COLO829 (cell line): ENCODE data around the gene SIGLEC12.
"Not testable (repeated sequence)": the region's sequence is repeated elsewhere in the genome, so short reads cannot be mapped to it uniquely, and the experiment has no call there.

ENCODE experiments used
- DNase-seq: peaks from one replicate; pipeline ENCODE4 v3.0.0; 2012; ENCODE audit warnings: low spot score

Gene SIGLEC12

DNA sequence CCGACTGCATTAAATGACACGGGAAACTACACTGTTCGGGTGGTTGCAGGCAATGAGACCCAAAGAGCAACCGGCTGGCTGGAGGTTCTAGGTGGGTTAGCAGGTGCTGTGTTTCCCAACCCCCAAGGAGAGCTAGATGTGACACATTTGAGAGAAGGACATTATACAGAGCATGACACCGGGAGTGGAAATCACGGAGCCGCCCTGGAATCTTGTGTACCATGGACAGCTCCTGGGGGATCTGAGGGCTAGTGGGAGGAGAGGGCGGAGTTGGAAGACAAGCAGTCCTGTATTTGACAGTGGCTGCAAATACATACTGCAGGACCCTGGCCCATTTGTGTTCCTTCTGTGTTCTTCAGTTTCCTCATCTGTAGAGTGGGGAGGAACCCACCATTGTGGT is 21.0 kb downstream of the SIGLEC12 start:
- peak; percentile 21 for DNase-seq

DNA sequence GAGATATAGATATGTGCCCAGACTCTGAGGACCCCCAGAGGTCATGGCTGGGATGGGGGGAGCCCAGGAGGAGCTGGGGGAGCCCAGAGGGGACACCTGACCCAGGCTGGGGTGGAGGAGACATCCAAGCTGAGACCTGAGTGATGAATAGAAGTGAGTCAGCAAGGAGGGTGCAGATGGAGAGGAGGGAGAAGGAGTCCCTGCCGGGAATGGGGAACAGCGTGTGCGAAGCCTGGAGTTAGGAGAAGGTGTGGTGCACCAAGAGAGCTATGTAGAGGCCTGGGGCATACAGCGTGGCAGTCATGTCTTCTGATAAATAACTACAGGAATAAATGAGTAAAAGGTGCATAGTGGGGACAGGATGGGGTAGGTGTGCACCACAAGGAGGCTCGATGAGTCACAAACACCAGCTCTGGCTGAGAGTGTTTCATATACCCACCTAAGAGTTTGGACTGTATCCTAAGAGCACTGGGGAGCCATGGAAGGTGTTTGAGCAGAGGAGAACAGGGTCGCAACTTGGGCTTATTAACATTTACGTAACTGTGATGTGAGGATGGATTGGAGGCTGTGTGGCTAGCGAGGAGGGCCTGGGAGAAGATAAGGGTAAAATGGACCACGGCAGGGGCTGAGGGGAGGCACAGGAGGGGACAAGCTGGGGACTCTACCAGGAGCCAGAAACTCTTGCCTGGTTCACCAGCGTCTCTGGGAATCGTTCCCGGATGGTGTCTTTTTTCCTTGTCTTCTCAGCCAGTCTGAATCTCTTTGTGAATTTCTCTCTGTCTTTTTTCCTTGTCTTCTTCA is 21.9 kb downstream of the SIGLEC12 start:
- DNase-seq = no peak

DNA sequence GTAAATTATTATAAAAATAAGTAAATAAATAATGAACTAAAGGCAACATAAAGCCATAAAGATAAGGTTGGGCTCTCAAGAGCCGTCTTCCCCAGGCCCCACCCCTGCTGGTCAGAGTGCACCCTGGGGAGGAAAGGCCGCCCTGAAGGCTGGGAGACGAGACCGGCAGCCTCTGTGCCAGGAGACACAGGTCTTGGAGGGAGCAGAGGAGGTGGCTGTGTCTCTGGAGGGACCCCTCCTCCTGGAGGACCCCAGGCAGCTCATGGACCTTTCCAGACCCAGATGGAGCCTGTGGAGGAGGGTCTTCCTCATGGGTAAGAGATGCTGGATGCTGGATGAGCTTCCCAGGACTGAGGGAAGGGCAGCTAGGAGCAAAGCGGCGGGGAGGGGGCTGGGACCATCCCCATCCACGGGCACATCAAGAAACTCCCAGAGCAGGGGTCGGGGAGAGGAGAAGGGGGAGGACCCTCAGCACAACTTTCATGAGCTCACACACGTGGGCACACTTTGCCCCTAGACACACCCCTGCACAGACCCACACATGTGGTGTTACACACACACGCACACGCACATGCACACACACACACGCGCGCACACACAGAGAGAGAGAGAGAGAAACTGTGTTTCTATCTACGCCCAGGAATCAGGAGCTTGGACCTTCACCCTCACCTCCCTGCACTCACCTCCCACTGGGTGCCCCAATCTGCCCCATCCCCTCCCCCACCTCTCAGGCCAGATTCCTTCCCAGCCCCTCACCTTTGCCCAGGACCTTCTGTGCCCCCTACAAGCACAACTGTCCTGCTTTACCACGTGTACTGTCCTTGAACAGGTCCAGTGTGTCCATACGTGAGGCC is 23.0 kb downstream of the SIGLEC12 start, which contains the start of gene CEACAM18:
Gene CEACAM18 (plus strand): TSS at position 159 of the 854 bp plus-strand sequence.
- DNase-seq = no peak

- no peak for DNase-seq
Measured at GRCh38 chr19:51477344-51477743, 24.3 kb downstream of the SIGLEC12 start.

GRCh38 chr19:51476164-51476563 is 25.4 kb downstream of the SIGLEC12 start:
- DNase-seq = no peak

GRCh38 chr19:51473009-51473707 is 28.4 kb downstream of the SIGLEC12 start:
- peak; percentile 41 for DNase-seq

DNA sequence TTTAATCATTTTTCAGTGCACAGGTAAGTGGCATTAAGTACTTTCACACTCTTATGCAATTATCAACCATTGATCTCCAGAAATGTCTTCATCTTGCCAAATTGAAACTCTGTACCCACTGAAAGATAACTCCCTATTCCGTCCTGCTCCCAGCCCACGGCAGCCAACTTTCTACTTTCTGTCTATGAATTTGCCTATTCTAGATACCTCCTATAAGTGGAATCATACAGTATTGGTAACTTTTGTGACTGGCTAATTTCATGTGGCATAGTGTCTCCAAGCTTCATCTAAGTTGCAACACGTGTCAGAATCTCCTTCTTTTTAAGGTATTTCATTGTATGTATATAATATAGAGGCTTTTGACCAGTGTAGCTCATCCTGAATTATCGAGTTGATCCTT is 29.0 kb downstream of the SIGLEC12 start:
- DNase-seq = no peak

DNA sequence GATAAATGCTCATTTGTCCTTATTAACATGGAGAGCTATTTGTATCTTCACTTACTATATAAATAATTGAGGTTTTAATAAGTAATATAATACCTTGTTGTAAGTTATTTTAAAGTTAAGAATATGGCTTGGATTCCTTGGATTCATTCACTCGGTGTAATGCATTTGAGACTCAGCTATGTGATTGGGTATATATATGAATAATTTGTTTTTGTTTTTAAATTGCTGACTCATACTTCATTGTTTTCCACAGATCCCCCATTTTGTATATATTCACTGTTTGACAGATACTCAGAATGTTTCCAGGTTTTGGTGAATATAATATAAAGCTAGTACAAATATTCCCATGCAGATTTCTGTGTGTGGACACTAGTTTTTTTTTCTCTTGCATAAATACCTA is 30.1 kb downstream of the SIGLEC12 start:
- no peak for DNase-seq

- no peak for DNase-seq
Measured at GRCh38 chr19:51470966-51471365, 30.6 kb downstream of the SIGLEC12 start.

- DNase-seq = no peak
Measured at GRCh38 chr19:51469629-51470028, 32.0 kb downstream of the SIGLEC12 start.

DNA sequence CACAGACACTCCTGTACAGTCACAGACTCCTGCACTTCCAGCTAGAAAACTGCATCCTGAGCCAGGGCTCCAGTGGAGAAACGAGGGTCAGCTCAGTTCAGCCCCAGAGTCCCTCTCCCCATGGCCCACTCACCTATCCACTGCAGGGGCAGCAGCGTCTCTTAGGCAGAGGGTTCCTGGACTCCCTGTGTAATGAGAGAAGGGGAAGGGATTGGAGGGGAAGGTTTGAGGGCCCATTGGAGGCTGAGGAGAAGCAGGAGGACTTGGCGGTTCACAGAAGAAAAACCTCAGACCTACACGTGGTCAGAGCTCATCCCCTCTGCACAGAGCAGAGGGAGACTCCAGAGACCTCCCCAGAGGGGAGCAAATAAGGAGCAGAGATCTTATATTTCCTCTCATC is 32.4 kb downstream of the SIGLEC12 start:
- DNase-seq = no peak

DNA sequence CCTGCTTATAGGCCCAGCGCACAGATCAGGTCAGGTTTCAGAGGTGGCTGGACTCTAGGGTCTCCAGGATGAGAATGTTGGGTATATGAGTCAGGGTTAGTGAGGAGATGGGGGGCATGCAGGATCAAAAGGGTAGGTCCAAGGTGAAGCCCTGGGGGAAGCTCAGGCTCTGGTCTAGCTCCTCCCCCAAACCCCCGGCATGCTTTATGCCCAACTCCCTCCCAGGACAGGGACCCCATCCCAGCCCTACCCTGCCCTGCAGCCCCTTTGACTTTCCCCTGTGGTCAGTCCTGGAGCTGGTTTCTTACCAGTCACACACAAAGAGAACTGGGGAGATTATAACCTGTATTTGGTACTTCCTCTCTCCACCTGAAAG is 33.1 kb downstream of the SIGLEC12 start:
- DNase-seq = no peak

GRCh38 chr19:51467864-51468544 is 33.6 kb downstream of the SIGLEC12 start:
- DNase-seq = no peak

DNA sequence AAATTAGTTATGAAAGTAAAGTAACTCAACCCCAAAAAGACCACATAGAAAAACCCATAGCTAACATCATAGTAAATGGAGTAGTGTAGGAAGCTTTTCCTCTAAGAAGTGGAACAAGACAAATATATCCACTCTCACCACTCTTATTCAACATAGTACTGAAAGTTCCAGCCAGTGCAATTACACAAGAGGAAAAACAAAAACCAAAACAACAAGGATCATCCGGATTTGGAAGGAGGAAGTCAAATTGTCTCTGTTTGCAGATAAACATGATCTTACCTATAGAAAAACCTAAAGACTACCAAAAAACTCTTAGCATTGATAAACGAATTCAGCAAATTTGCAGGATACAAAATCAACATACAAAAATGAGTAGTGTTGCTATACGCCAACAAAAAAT is 34.9 kb downstream of the SIGLEC12 start:
- DNase-seq = no peak

- DNase-seq = not testable (repeated sequence)
Measured at GRCh38 chr19:51463976-51464581, 37.5 kb downstream of the SIGLEC12 start.

- DNase-seq = no peak
Measured at GRCh38 chr19:51462681-51463080, 38.9 kb downstream of the SIGLEC12 start.

DNA sequence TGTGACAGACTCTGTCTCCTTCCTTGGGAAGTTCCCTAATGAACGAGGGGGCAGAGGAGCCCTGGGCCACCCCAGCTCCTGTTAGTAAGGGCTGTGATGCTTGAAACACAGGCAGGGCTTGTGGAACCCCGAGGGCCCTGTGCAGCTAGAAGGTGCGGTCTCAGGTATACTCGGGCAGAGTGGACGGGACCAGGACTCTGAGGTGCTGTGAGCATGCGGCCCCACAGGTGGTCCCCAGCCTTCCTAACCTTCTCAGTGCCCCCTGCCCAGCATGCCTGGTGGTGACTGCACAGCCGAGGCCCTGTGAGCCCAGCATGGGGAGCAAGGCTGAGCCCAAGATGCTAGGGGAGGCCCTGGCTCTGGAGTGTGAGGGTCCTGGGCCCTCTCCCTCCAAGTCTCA is 39.3 kb downstream of the SIGLEC12 start:
- no peak for DNase-seq

GRCh38 chr19:51461723-51462161 is 39.9 kb downstream of the SIGLEC12 start:
- DNase-seq = no peak

- DNase-seq = no peak
Measured at GRCh38 chr19:51460164-51460992, 41.2 kb downstream of the SIGLEC12 start.

- no peak for DNase-seq
Measured at GRCh38 chr19:51458899-51459505, 42.6 kb downstream of the SIGLEC12 start.
